Kidney (tissue), 14 donors: ENCODE measurements around the gene TBC1D5. TPM values are rescaled to one million over a fixed set of nuclear protein-coding genes. Genes with fewer than 3 reads are reported as not detected.

Experiments
- DNase-seq, 5 donors: peaks; one replicate each; pipeline ENCODE4 v3.0.0-alpha.2; 2013 to 2020
- FAIRE-seq: peaks from 2 replicates; lab custom pipeline; 2012; peaks lifted over from hg19 to GRCh38; lab: Jason Lieb, UNC
- H3K27ac ChIP-seq, 2 donors: one replicate each; pipeline ENCODE4 v1.7.0; 2013; ENCODE audit warnings: low read depth in 2 of 2, low read length in 2 of 2, inconsistent platforms in 1 of 2
- H3K27me3 ChIP-seq: one replicate; pipeline ENCODE4 v1.7.1; 2013; ENCODE audit warnings: low read length, inconsistent platforms; ENCODE audit not compliant: control insufficient read depth, insufficient read depth
- H3K36me3 ChIP-seq, 3 donors: one replicate each; pipeline versions ENCODE4 v1.7.0 to v1.7.1; 2013; ENCODE audit warnings: low read length in 3 of 3, control low read depth in 1 of 3, inconsistent platforms in 1 of 3; ENCODE audit not compliant: insufficient read depth in 3 of 3, control insufficient read depth in 2 of 3
- H3K4me1 ChIP-seq, 3 donors: one replicate each; pipeline versions ENCODE4 v1.7.0 to v1.7.1; 2013; ENCODE audit warnings: low read length in 3 of 3, inconsistent platforms in 1 of 3, low read depth in 1 of 3; ENCODE audit not compliant: control insufficient read depth in 2 of 3, insufficient read depth in 2 of 3
- H3K4me3 ChIP-seq, 3 donors: one replicate each; pipeline versions ENCODE4 v1.7.0 to v1.8.1; 2013; ENCODE audit warnings: low read length in 3 of 3, control low read depth in 1 of 3, inconsistent platforms in 1 of 3
- H3K9ac ChIP-seq, 3 donors: one replicate each; pipeline versions ENCODE4 v1.7.0 to v1.7.1; 2013; ENCODE audit warnings: low read length in 3 of 3, control low read depth in 1 of 3, inconsistent platforms in 1 of 3
- H3K9me3 ChIP-seq, 3 donors: one replicate each; pipeline versions ENCODE4 v1.7.0 to v1.7.1; 2013; ENCODE audit warnings: low read length in 3 of 3, control low read depth in 1 of 3, inconsistent platforms in 1 of 3; ENCODE audit not compliant: control insufficient read depth in 2 of 3, insufficient read depth in 1 of 3
- CTCF ChIP-seq: IDR thresholded peaks from 3 replicates; pipeline ENCODE4 v1.5.1; 2012; ENCODE audit warnings: mild to moderate bottlenecking, moderate library complexity, borderline replicate concordance; ENCODE audit not compliant: insufficient read depth; ENCODE audit errors: extremely low read depth
- intact Hi-C: fragments of 100-400 bp; cut with DNase I; formaldehyde crosslinking; loops from one replicate; pipeline ENCODE4 v1.11.1; 2022
- polyA plus RNA-seq: library from polyadenylated mRNA; stranded (reverse); fragments of 350-450 nt; fragmentation: Illumina TruSeq; extraction: RNeasy Lipid Tissue Mini Kit (QIAGEN cat#74804); gene quantifications from one replicate; pipeline ENCODE4 v1.2.3, GENCODE V29; 2014; ENCODE audit warnings: low read depth, low replicate concordance; ENCODE audit not compliant: insufficient read depth
- total RNA-seq: library from RNA; stranded (reverse); fragmentation: NEBNext Ultra II Directional; extraction: Animal tissue kit (Norgen Biotek cat#: 25700); gene quantifications from one replicate; pipeline ENCODE4 v1.2.1, GENCODE V29; 2021
- donor health status: control.
- donor health status: control.
- donor health status: control.
- donor health status: control.
- donor health status: control.
- donor health status: DM: yes; HTN: yes; CAD: no.
- donor health status: Normal renal cell carcinoma (clear cell type).

The TBC1D5 gene
- total and polyA plus RNA-seq, 2 donors from 2014 or later = 9.7 to 77.7 TPM

- Histone ChIP-seq H3K27ac (no peak overlapping the region), H3K4me3 (no peak overlapping the region), H3K9me3 (no peaks in the 10 kb centered on the region), H3K4me1 (peaks cover 0 to 4% (median 0%) of the 10 kb centered on the region in 3 donors), H3K9ac (no peak overlapping the region), H3K36me3 (no peaks in the 10 kb centered on the region), H3K27me3 (no peaks in the 10 kb centered on the region)
- TF ChIP-seq CTCF = no peak
- FAIRE-seq (no peak), DNase-seq (no peak)
- intact Hi-C loops = no loop called here
Observed at GRCh38 chr3:17514597-17514996, 227.8 kb downstream of the TBC1D5 start.

GRCh38 chr3:17510265-17510664 is 232.2 kb downstream of the TBC1D5 start:
- Histone ChIP-seq H3K36me3 (no peaks in the 10 kb centered on the region), H3K9me3 (no peaks in the 10 kb centered on the region), H3K4me3 (no peak overlapping the region), H3K4me1 (peaks cover 0 to 4% (median 0%) of the 10 kb centered on the region in 3 donors), H3K9ac (no peak overlapping the region), H3K27me3 (no peaks in the 10 kb centered on the region), H3K27ac (no peak overlapping the region)
- FAIRE-seq (no peak), DNase-seq (no peak)
- intact Hi-C loops = no loop called here
- no peak for TF ChIP-seq CTCF

GRCh38 chr3:17508180-17508752 is 234.2 kb downstream of the TBC1D5 start:
- Histone ChIP-seq H3K27ac (no peak overlapping the region), H3K9ac (no peak overlapping the region), H3K4me3 (no peak overlapping the region), H3K36me3 (no peaks in the 10 kb centered on the region), H3K4me1 (peaks cover 0 to 4% (median 0%) of the 10 kb centered on the region in 3 donors), H3K9me3 (no peaks in the 10 kb centered on the region), H3K27me3 (no peaks in the 10 kb centered on the region)
- DNase-seq (no peak), FAIRE-seq (no peak)
- TF ChIP-seq CTCF = no peak
- intact Hi-C loops = no loop called here

- Histone ChIP-seq H3K9me3 (no peaks in the 10 kb centered on the region), H3K36me3 (no peaks in the 10 kb centered on the region), H3K4me3 (no peak overlapping the region), H3K27me3 (no peaks in the 10 kb centered on the region), H3K9ac (no peak overlapping the region), H3K4me1 (peaks cover 0 to 2% (median 0%) of the 10 kb centered on the region in 3 donors), H3K27ac (no peak overlapping the region)
- FAIRE-seq (peak; percentile 44), DNase-seq (no peak)
- no peak for TF ChIP-seq CTCF
- intact Hi-C loops = no loop called here
Observed at GRCh38 chr3:17507480-17507879, 235.0 kb downstream of the TBC1D5 start.
